PC-9 (cell line): ENCODE results near the gene AGAP3. TPM values are rescaled to one million over a fixed set of nuclear protein-coding genes. Genes with fewer than 3 reads are reported as not detected.

Experiments used
- BruUV-seq: library from RNA; stranded (reverse); fragments of 400-500 nt; replicated peaks from 2 replicates; lab custom pipeline; 2021; lab: Mats Ljungman, UMichigan
- CTCF ChIA-PET: fragments of 300-600 bp; sonication (Branson Sonifier 250); formaldehyde crosslinking; loops from one replicate; lab custom pipeline; 2022; ENCODE audit warnings: antibody characterized with exemption; lab: Charles Lee
- POLR2A ChIA-PET: fragments of 300-600 bp; sonication (Branson Sonifier 250); formaldehyde crosslinking; loops from one replicate; lab custom pipeline; 2022; ENCODE audit warnings: antibody characterized with exemption; ENCODE audit not compliant: unreplicated experiment; lab: Charles Lee
- DNase-seq, 2 experiments: peaks; one replicate each; pipeline versions ENCODE4 v3.0.0 to v3.0.0-alpha.2; 2015 to 2022; ENCODE audit warnings: mixed read lengths in 1 of 2
- H2AFZ ChIP-seq: fragments of 200-600 bp; sonication (generic); 2 replicates; pipeline ENCODE4 v1.8.1; 2017; ENCODE audit warnings: antibody characterized with exemption
- H3F3A ChIP-seq: fragments of 200-600 bp; sonication (generic); 2 replicates; pipeline ENCODE4 v1.8.1; 2017; ENCODE audit warnings: antibody characterized with exemption, mild to moderate bottlenecking, low read depth; ENCODE audit not compliant: insufficient read depth
- H3K27ac ChIP-seq: fragments of 200-600 bp; sonication (generic); 2 replicates; pipeline ENCODE4 v1.6.1; 2016; ENCODE audit warnings: mixed run types
- H3K27me3 ChIP-seq: fragments of 200-600 bp; sonication (generic); 2 replicates; pipeline ENCODE4 v1.6.1; 2016; ENCODE audit warnings: low read depth, mixed run types; ENCODE audit not compliant: insufficient read depth
- H3K36me3 ChIP-seq: fragments of 200-600 bp; sonication (generic); 2 replicates; pipeline ENCODE4 v1.6.1; 2016; ENCODE audit warnings: low read depth, mixed run types
- H3K4me1 ChIP-seq: fragments of 200-600 bp; sonication (generic); replicated peaks from 2 replicates; pipeline ENCODE4 v1.6.1; 2016; ENCODE audit warnings: mixed run types; ENCODE audit not compliant: insufficient read depth
- H3K4me2 ChIP-seq: fragments of 200-600 bp; sonication (generic); 2 replicates; pipeline ENCODE4 v1.6.1; 2017; ENCODE audit warnings: mixed run types
- H3K4me3 ChIP-seq: fragments of 200-600 bp; sonication (generic); 2 replicates; pipeline ENCODE4 v1.6.1; 2016; ENCODE audit warnings: mixed run types
- H3K79me2 ChIP-seq: fragments of 200-600 bp; sonication (generic); 2 replicates; pipeline ENCODE4 v1.6.1; 2017; ENCODE audit warnings: low read depth, mixed run types
- H3K9me2 ChIP-seq: fragments of 200-600 bp; sonication (generic); 2 replicates; pipeline ENCODE4 v1.8.1; 2017; ENCODE audit warnings: mild to moderate bottlenecking; ENCODE audit not compliant: insufficient read depth
- H3K9me3 ChIP-seq: fragments of 200-600 bp; sonication (generic); 2 replicates; pipeline ENCODE4 v1.8.1; 2016; ENCODE audit warnings: low read depth; ENCODE audit not compliant: insufficient read depth
- H4K20me1 ChIP-seq: fragments of 200-600 bp; sonication (generic); 2 replicates; pipeline ENCODE4 v1.8.1; 2017; ENCODE audit not compliant: insufficient read depth
- EZH2 ChIP-seq: fragments of 200-600 bp; sonication (generic); IDR thresholded peaks from 2 replicates; pipeline ENCODE4 v1.8.0; 2017; ENCODE audit warnings: antibody characterized with exemption, low read depth
- intact Hi-C: fragments of 100-400 bp; cut with micrococcal nuclease; formaldehyde crosslinking; loops from one replicate; pipeline ENCODE4 v1.10.0; 2022; ENCODE audit not compliant: unreplicated experiment
- total RNA-seq: library from RNA; stranded (reverse); gene quantifications from 2 replicates; pipeline ENCODE4 v1.2.3, GENCODE V29; 2021
- TF ChIP-seq, protein P1 (sequence below): fragments of 200-600 bp; sonication (generic); conservative IDR thresholded peaks from 2 replicates; pipeline ENCODE4 v1.6.1; 2017; ENCODE audit warnings: mixed run types, antibody characterized with exemption, mild to moderate bottlenecking, moderate library complexity

The AGAP3 gene
- total RNA-seq, 1 experiment from 2014 or later: 103 TPM

DNA sequence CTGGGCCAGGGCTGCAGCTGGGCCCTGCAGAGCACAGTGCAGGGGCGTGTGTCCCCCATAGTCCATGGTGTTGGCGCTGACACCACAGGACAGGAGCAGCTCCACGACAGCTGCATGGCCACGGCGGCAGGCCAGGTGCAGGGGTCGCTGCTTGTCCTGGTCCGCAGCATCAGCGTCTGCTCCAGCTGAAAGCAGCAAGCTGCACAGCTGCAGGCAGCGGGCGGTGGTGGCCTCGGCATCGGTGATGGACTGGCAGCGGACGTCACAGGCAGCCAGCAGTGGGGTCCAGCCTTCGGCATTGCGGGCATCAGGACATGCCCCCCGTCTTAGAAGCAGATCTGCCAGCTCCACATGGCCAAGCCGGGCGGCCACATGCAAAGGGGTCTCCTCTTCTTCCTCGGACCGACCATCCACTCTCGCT, 94.7 kb downstream of the AGAP3 start:
- no peak for DNase-seq
- no peaks in the 10 kb centered on the region for H3F3A ChIP-seq
- BruUV-seq: no TSS peak
- H3K4me2 ChIP-seq: no peak overlapping the region
- ChIA-PET POLR2A (no interaction called here), CTCF (no interaction called here)
- intact Hi-C loops: no loop called here
- no peaks in the 10 kb centered on the region for H3K36me3 ChIP-seq
- H3K27ac ChIP-seq: no peak overlapping the region
- no peak overlapping the region for H2AFZ ChIP-seq
- H3K9me2 ChIP-seq: no peaks in the 10 kb centered on the region
- H3K4me3 ChIP-seq: no peak overlapping the region
- no peaks in the 10 kb centered on the region for H3K79me2 ChIP-seq
- H3K4me1 ChIP-seq: no peaks in the 10 kb centered on the region
- no peaks in the 10 kb centered on the region; the same call in 1 of the 2 replicates for H4K20me1 ChIP-seq
- no peaks in the 10 kb centered on the region for H3K9me3 ChIP-seq
- peaks cover 96% of the 10 kb centered on the region for H3K27me3 ChIP-seq
- TF ChIP-seq, protein P1, sequence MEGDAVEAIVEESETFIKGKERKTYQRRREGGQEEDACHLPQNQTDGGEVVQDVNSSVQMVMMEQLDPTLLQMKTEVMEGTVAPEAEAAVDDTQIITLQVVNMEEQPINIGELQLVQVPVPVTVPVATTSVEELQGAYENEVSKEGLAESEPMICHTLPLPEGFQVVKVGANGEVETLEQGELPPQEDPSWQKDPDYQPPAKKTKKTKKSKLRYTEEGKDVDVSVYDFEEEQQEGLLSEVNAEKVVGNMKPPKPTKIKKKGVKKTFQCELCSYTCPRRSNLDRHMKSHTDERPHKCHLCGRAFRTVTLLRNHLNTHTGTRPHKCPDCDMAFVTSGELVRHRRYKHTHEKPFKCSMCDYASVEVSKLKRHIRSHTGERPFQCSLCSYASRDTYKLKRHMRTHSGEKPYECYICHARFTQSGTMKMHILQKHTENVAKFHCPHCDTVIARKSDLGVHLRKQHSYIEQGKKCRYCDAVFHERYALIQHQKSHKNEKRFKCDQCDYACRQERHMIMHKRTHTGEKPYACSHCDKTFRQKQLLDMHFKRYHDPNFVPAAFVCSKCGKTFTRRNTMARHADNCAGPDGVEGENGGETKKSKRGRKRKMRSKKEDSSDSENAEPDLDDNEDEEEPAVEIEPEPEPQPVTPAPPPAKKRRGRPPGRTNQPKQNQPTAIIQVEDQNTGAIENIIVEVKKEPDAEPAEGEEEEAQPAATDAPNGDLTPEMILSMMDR: no peak
- no peak for TF ChIP-seq EZH2

GRCh38 chr7:151185762-151186639, 99.7 kb downstream of the AGAP3 start:
- Histone ChIP-seq H3K9me3 (no peaks in the 10 kb centered on the region), H3K79me2 (no peaks in the 10 kb centered on the region), H3K9me2 (no peaks in the 10 kb centered on the region), H2AFZ (no peak overlapping the region), H3K27me3 (peaks cover 97% of the 10 kb centered on the region), H3K4me3 (no peak overlapping the region), H4K20me1 (no peaks in the 10 kb centered on the region), H3F3A (no peaks in the 10 kb centered on the region), H3K4me1 (no peaks in the 10 kb centered on the region), H3K4me2 (no peak overlapping the region), H3K36me3 (no peaks in the 10 kb centered on the region), H3K27ac (no peak overlapping the region)
- DNase-seq: no peak
- intact Hi-C loops: no loop called here
- POLR2A ChIA-PET: no interaction called here
- no TSS peak for BruUV-seq
- CTCF ChIA-PET: no interaction called here
- TF ChIP-seq EZH2: no peak
- TF ChIP-seq, protein P1: no peak

- intact Hi-C loops: no loop called here
- no peak for DNase-seq
- Histone ChIP-seq H3K4me1 (no peaks in the 10 kb centered on the region), H3K9me2 (no peaks in the 10 kb centered on the region), H2AFZ (no peak within 1 kb of the TSS), H3K4me2 (no peak within 1 kb of the TSS), H3K79me2 (no peaks in the 10 kb centered on the region), H3K4me3 (no peak within 1 kb of the TSS), H3F3A (no peaks in the 10 kb centered on the region), H3K9me3 (no peaks in the 10 kb centered on the region), H3K27me3 (peaks cover 97% of the 10 kb centered on the region), H3K36me3 (no peaks in the 10 kb centered on the region), H3K27ac (no peak within 1 kb of the TSS), H4K20me1 (no peaks in the 10 kb centered on the region)
- TF ChIP-seq, protein P1: no peak
- no peak for TF ChIP-seq EZH2
- BruUV-seq: no TSS peak
- POLR2A ChIA-PET: no interaction called here
- CTCF ChIA-PET: no interaction called here
Observed at GRCh38 chr7:151186640-151187408, 100.5 kb downstream of the AGAP3 start, which contains the start of gene ASB10. Gene ASB10 (minus strand): TSS chr7:151187250. CDS start chr7:151187130, 120 bp downstream.
